Loucy (cell line): Measurements from ENCODE around the gene STK39.

Experiments
- H2AFZ ChIP-seq: fragments of 200-600 bp; sonication (generic); 2 replicates; pipeline ENCODE4 v1.6.0; 2016; ENCODE audit warnings: antibody characterized with exemption, mild to moderate bottlenecking, low read length, moderate library complexity
- H3F3A ChIP-seq: fragments of 200-600 bp; 2 replicates; pipeline ENCODE4 v1.6.0; 2016; ENCODE audit warnings: antibody characterized with exemption, low read depth, mild to moderate bottlenecking
- H3K27me3 ChIP-seq: fragments of 200-600 bp; sonication (generic); 2 replicates; pipeline ENCODE4 v1.6.1; 2014; ENCODE audit warnings: low read length, mild to moderate bottlenecking; ENCODE audit not compliant: insufficient read depth, poor library complexity, severe bottlenecking
- H3K36me3 ChIP-seq: fragments of 200-600 bp; sonication (generic); 2 replicates; pipeline ENCODE4 v1.6.1; 2016; ENCODE audit warnings: low read length; ENCODE audit not compliant: insufficient read depth
- H3K4me1 ChIP-seq: fragments of 200-600 bp; sonication (generic); 2 replicates; pipeline ENCODE4 v1.5.1; 2014; ENCODE audit warnings: low read length, mild to moderate bottlenecking; ENCODE audit not compliant: insufficient read depth, poor library complexity, severe bottlenecking
- H3K4me2 ChIP-seq: fragments of 200-600 bp; sonication (generic); 2 replicates; pipeline ENCODE4 v1.6.0; 2014; ENCODE audit warnings: antibody characterized with exemption, low read length, low read depth, mild to moderate bottlenecking; ENCODE audit not compliant: poor library complexity, severe bottlenecking
- H3K4me3 ChIP-seq: fragments of 200-600 bp; sonication (generic); 2 replicates; pipeline ENCODE4 v1.5.1; 2014; ENCODE audit warnings: low read length, mild to moderate bottlenecking, mixed read lengths; ENCODE audit not compliant: poor library complexity, severe bottlenecking
- H3K79me2 ChIP-seq: fragments of 200-600 bp; sonication (generic); 2 replicates; pipeline ENCODE4 v1.6.1; 2014; ENCODE audit warnings: low read length; ENCODE audit not compliant: insufficient read depth
- H3K9ac ChIP-seq: fragments of 200-600 bp; sonication (generic); 2 replicates; pipeline ENCODE4 v1.6.0; 2014; ENCODE audit warnings: mild to moderate bottlenecking, low read depth, low read length, moderate library complexity; ENCODE audit not compliant: poor library complexity, severe bottlenecking
- H3K9me2 ChIP-seq: fragments of 200-600 bp; sonication (generic); replicated peaks from 2 replicates; pipeline ENCODE4 v1.6.1; 2016; ENCODE audit warnings: low read depth, low read length, mixed read lengths
- H3K9me3 ChIP-seq: fragments of 200-600 bp; sonication (generic); 2 replicates; pipeline ENCODE4 v1.6.1; 2014; ENCODE audit warnings: mild to moderate bottlenecking, antibody characterized with exemption, low read length, low read depth; ENCODE audit not compliant: insufficient read depth
- H4K20me1 ChIP-seq: fragments of 200-600 bp; sonication (generic); 2 replicates; pipeline ENCODE4 v1.6.0; 2014; ENCODE audit warnings: antibody characterized with exemption, low read length, mild to moderate bottlenecking; ENCODE audit not compliant: insufficient read depth, poor library complexity, severe bottlenecking
- CTCF ChIP-seq: fragments of 200-600 bp; sonication (generic); conservative IDR thresholded peaks from 2 replicates; pipeline ENCODE4 v1.5.1; 2014; ENCODE audit warnings: mild to moderate bottlenecking, antibody characterized with exemption, low read length
- EZH2phosphoT487 ChIP-seq: fragments of 200-600 bp; IDR thresholded peaks from 2 replicates; pipeline ENCODE4 v1.6.1; 2018; ENCODE audit warnings: antibody characterized with exemption, mild to moderate bottlenecking, moderate library complexity, borderline replicate concordance

STK39 gene

GRCh38 chr2:168139852-168140251 lies 107.5 kb downstream of the STK39 start:
- H3K9me2 ChIP-seq = no peaks in the 10 kb centered on the region
- no peaks in the 10 kb centered on the region for H3K4me1 ChIP-seq
- no peak overlapping the region for H2AFZ ChIP-seq
- no peak for TF ChIP-seq CTCF
- TF ChIP-seq EZH2phosphoT487 = no peak
- H3K4me3 ChIP-seq = no peak overlapping the region
- no peaks in the 10 kb centered on the region for H3K27me3 ChIP-seq
- peaks cover 59% of the 10 kb centered on the region for H3K36me3 ChIP-seq
- no peaks in the 10 kb centered on the region for H4K20me1 ChIP-seq
- no peak overlapping the region for H3K9ac ChIP-seq
- no peaks in the 10 kb centered on the region for H3K9me3 ChIP-seq
- no peak overlapping the region for H3K4me2 ChIP-seq
- H3K79me2 ChIP-seq = no peaks in the 10 kb centered on the region; the same call in 1 of the 2 replicates
- H3F3A ChIP-seq = no peaks in the 10 kb centered on the region

GRCh38 chr2:168138901-168139300 lies 108.5 kb downstream of the STK39 start:
- Histone ChIP-seq H3K36me3 (peaks cover 64% of the 10 kb centered on the region), H3K9me3 (no peaks in the 10 kb centered on the region), H3K79me2 (no peaks in the 10 kb centered on the region; the same call in 1 of the 2 replicates), H4K20me1 (no peaks in the 10 kb centered on the region), H2AFZ (no peak overlapping the region), H3K4me3 (no peak overlapping the region), H3K4me1 (no peaks in the 10 kb centered on the region), H3K9me2 (no peaks in the 10 kb centered on the region), H3K27me3 (no peaks in the 10 kb centered on the region), H3K4me2 (no peak overlapping the region), H3F3A (no peaks in the 10 kb centered on the region), H3K9ac (no peak overlapping the region)
- TF ChIP-seq CTCF = no peak
- TF ChIP-seq EZH2phosphoT487 = no peak

GRCh38 chr2:168138374-168138773 lies 109.0 kb downstream of the STK39 start:
- no peaks in the 10 kb centered on the region; the same call in 1 of the 2 replicates for H3K79me2 ChIP-seq
- no peaks in the 10 kb centered on the region for H3K4me1 ChIP-seq
- H3K9ac ChIP-seq = no peak overlapping the region
- H3K4me3 ChIP-seq = no peak overlapping the region
- TF ChIP-seq EZH2phosphoT487 (no peak), CTCF (no peak)
- H3K36me3 ChIP-seq = peaks cover 63% of the 10 kb centered on the region
- H3K9me3 ChIP-seq = no peaks in the 10 kb centered on the region
- no peaks in the 10 kb centered on the region for H3F3A ChIP-seq
- H3K9me2 ChIP-seq = no peaks in the 10 kb centered on the region
- H3K4me2 ChIP-seq = no peak overlapping the region
- H4K20me1 ChIP-seq = no peaks in the 10 kb centered on the region
- no peaks in the 10 kb centered on the region for H3K27me3 ChIP-seq
- H2AFZ ChIP-seq = no peak overlapping the region
